Hippocampal formation (tissue), 2 donors: ENCODE results near the gene CCL4.

Experiments used
- DNase-seq, 2 donors: peaks; one replicate each; lab custom pipeline; 2025; lab: John Stamatoyannopoulos, UW

The CCL4 gene

DNA sequence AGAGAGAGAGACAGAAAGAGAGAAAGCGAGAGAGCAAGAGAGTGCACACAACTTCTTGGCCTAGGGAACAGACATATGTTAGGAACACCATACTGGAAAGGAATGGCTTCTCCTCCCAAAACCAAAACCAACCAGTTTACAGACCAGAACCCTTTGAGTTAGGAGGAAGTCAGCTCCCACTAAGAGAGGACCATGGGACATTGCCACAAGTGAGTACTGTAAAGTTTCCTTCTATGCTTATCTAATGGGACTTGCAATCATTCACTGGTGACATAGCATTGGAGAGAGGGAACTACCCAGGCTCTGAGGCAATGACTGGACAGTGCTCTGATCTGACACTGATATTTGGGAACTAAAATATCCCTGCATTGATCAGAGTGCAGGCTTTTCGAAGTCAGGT lies 40.4 kb downstream of the CCL4 start:
- no peak for DNase-seq

DNA sequence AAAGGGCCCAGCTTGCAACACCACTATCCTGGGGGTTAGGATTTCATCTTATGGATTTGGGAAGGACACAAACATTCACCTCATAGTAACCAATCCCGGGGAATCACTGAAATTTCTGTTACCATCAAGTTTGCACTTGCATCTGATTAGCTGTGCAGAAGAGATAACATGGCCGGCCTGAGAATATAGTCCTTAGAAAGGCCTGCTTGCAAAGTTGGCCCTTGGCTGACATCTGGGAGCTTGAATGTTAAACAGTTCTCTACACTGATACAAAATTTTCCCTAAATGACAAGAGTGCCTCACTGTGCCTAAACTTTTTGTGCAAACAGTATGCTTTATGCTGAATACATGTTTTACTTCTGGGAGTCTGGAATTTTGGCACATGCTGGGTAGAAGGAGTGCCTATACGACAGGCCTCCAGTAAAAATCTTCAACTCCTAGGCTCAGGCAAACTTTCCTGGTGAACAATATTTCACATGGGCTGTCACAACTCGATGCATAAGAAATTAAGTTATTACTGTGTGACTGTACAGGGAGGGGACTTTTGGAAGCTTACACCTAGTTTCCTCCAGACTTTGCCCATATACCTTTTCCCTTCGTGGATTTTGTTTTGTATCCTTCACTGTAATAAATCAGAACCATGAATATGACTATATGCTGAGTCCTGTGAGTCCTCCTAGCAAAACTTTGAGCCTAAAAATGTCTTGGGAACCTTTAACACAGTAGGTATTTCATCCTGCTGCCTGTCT lies 41.5 kb downstream of the CCL4 start:
- DNase-seq: no peak

DNA sequence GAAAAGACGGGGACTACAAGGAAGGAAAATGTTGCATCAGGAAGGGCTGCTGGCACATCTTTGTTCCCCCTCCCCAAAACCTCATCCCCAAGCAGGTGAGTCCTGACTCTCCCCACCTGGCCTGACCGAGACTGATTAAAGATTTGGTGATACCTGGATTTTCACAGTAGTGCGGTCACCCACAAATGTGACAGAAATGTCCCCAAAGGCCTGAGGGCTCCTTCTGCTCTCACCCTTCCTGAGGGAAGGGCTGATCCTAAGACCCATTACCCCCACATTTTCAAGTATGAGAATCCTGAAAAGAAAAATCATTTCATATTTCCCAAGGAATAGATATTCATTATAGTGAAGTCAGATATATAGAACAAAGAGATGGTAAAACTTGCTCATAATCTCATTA lies 44.0 kb downstream of the CCL4 start:
- DNase-seq: no peak

DNA sequence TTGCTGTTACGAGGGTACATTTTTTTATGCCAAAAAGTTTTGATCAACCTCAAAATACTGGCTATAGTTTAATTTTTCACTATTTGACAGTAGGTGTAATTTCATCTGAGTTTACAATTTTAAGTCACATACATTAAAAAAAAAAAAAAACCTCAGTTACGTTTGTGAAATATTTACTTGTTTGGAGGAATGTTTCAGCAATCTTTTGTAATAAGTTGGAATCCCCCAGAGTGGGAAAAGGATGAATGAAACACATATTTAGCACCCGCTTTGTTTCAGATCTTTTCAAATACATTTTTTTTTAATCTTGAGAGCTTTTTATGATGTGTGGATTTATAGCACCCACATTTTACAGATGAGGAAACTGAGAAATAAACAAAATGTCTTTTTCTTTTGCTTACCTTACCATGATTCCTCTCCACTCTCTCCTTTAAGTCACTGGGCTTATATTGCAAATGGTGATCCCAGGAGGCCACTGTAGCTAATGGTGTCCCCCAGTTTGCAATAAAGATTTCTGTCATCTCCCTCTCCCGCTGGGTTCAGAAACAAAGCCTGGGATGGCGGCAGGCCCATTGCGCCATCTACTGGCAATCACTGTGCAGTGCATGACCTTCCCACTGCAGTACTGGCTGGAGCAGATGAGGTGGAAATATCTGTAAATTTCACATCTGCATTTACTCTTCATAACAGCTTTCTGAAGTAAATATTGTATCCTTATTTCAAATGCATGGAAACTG lies 45.1 kb downstream of the CCL4 start:
- peak; percentile 2 to 40 for DNase-seq

DNA sequence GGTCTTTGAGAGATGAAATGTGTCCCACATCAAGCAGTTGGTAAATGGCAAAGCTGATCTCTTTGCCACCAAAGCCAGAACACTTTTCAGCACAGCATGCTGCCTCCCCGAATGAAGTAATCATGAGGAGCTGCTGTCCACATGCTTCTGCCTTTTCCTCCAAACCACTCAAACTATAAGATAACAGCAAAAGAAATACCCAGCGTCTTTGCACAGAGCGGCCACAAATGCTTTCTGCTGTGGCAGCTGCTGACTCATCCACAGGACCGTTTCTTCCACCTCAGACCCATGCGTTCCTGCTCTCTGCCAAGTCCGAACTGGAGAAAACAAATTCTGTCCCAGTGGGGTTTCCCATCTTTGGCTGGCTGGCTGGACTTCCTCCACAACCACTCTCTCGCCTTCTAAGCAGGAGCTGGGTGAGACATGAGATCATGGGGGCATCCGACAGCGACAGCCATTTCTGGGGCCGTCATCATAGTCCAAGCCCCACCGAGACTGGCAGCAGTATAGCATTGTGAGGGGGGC lies 45.7 kb downstream of the CCL4 start:
- DNase-seq: peak in 1 of 2 donors; percentile 3

DNA sequence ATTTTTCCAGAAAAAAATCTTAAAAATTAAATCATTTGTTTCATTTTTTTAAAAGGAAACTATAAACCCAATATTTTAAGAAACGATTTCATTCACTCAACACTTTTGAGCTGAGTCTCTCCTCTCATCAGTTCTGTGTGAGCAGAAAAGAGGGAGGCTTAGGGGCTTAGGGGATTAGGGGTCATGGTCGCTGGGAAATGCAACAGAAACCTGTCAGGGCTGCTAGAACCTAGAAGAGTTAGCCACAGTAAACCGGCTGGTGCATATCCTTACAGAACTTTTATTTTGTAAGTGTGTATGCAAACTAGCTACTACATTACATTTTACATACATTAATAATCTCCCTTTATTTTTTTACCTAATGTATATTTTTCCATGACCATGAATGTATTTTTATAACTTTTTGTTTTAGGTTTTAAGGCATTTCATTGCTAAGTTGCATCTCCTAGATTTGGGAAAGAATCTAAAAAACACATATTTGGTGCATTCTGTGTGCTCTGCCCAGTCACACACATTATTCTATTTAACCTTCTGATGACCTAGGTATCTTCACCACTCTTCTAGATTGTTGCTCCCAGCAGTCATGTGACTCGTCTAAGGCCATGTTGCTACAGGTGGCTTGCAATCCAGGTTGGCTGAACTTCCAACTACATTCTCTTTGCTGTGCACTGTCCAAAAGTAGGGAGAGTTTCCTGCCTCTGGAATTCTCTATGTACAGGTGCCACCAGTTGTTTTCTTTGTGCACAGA lies 48.4 kb downstream of the CCL4 start:
- DNase-seq: no peak

DNA sequence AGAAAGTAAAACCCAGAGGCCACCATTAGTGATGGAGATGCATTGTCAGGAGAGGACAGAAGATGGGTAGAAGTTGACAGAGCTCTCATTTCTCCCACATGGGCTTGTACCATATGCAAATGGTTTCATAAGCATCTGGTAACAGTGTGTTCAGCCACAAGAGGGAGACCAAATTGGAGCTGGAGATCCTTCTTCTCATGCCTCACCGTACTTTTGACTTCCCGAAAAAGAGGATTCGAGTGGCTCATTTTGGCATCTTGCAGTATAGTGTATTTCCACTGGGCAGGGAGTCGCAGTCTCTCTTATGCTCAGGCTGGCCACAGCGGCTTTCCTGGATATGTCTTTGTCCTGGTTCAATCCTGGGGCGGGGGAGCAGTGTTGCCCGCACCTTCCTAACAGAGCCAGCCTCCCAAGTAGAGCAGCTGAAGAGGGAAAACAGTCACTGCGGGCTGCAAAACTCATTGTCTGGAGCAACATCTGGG lies 49.1 kb downstream of the CCL4 start:
- DNase-seq: no peak

DNA sequence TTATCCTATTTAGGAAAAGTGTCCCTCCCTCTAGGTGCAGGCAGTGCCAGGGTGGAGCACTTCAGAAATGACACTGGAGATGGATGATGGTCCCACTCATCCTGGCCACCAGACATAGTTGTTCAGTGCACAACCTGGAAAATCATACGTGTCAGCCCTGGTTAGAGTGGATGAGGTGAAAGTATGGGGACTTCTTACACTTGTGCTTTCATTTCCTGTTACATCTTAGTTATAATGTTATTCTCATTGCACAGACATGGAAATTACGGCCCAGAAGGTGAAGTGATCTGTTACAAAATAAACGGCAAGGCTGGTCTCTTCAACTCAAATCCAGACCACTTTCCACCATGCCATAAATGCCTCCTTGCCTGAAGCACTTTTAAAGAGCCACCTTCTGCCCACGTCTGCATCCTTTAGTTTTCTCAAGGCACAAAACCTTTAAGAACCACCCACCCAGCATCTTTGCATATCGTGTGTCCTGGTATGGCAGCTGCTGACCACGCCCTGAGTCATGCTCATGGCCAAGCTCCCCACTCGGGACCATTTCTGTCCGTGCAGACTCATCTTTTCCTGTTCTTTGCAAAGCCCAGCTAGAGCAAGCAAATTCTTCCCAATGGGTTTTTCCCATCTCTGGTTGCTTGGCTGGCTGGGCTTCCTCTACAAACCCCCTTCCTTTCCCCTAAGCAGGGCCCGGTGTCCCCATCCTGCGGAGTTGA lies 50.4 kb downstream of the CCL4 start:
- no peak for DNase-seq
